Measurements from ENCODE around the gene RNF213.

RNF213 gene

DNA sequence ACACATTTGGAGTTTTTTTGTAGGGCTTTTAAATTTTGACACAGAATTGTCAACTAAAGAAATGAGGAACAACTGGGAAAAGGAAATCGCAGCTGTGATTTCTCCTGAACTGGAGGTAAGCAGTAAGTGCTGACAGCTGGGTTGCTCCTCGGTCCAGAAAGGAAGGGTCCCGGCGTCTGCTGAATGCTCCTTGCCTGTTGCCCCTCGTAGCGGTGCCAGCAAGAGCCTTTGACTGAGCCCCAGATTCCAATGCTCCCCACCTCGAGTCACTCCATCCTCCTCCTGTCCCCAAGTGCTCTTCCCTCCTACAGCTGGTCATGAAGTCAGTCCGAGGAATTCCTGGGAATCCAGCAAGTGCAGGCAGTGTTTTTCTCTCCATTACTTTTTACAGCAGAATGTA lies 122.3 kb downstream of the RNF213 start:
- DNase-seq, result no peak
- peaks cover 100% of the 10 kb centered on the region for H3K36me3 Mint-ChIP-seq (ENCODE audit: low read depth)
- H3K9me3 Mint-ChIP-seq, result no peaks in the 10 kb centered on the region
- no peaks in the 10 kb centered on the region for H3K4me1 Mint-ChIP-seq (ENCODE audit: low read depth)
- no peaks in the 10 kb centered on the region for H3K27me3 Mint-ChIP-seq
- no peak overlapping the region for H3K4me3 Mint-ChIP-seq
- peak overlapping the region; percentile 77 for H3K27ac Mint-ChIP-seq

DNA sequence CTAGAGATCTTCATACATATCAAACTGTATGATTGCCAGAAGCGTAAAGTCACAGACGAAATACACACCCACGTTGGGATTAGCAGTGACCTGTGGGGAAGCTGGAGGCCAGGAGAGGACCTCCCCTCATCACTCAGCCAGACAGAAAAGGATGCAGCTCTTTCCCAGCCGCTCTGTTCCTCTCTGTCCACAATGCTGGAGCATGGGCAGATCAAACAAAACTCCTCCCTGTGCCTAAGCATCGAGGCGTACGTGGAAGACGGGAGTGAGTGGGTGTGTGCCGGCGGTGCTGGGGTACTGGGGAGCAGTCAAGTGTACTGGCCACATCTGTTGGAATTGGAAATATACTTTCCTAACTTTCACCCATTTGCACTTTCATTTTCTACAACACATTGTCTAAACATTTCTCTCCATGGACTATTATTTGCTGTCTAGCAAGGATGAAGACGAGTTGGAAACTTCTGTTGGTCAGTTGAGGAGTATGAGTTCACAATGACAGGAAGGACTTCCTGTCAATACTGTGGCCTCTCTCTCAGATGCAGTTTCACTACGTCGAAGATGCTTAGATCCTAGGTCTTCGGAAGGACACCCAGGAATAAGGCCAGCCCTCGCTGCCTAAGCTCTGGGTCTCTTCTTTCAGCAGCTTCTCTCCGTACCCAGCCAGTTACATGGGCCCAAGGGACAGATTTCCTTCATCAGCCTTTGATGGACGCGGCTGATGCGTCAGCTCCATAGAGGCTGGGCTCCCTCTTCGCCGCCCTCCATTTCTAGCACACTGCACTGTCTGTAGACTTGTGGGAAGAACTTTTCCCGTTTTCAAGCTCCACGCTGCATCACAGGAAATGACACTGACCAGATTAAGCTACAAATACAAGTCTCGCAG lies 123.7 kb downstream of the RNF213 start:
- Mint-ChIP-seq H3K36me3 (ENCODE audit: low read depth) (peaks cover 100% of the 10 kb centered on the region), H3K9me3 (no peaks in the 10 kb centered on the region), H3K27ac (peak overlapping the region; percentile 77), H3K4me3 (no peak overlapping the region), H3K27me3 (no peaks in the 10 kb centered on the region), H3K4me1 (ENCODE audit: low read depth) (no peaks in the 10 kb centered on the region)
- DNase-seq, result no peak

DNA sequence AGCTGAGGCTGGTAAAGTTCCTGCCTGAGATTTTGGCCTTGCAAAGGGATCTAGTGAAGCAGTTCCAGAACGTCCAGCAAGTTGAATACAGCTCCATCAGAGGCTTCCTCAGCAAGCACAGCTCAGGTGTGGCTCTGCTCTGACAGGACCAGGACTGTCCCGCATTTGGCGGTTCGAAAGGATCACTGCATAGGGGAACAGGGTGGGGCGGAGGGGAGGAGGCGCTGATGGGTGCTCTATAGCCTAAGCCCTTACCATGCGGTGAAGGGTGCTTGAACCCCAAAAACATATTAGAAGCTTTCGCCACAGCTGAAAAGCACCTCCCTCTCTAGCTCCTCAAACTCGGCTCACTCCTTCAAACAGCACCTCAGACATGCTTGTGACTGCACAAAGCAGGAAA lies 124.4 kb downstream of the RNF213 start:
- Mint-ChIP-seq H3K27ac (peak overlapping the region; percentile 73), H3K4me3 (no peak overlapping the region), H3K27me3 (no peaks in the 10 kb centered on the region), H3K4me1 (ENCODE audit: low read depth) (no peaks in the 10 kb centered on the region), H3K9me3 (no peaks in the 10 kb centered on the region), H3K36me3 (ENCODE audit: low read depth) (peaks cover 100% of the 10 kb centered on the region)
- DNase-seq, result no peak

DNA sequence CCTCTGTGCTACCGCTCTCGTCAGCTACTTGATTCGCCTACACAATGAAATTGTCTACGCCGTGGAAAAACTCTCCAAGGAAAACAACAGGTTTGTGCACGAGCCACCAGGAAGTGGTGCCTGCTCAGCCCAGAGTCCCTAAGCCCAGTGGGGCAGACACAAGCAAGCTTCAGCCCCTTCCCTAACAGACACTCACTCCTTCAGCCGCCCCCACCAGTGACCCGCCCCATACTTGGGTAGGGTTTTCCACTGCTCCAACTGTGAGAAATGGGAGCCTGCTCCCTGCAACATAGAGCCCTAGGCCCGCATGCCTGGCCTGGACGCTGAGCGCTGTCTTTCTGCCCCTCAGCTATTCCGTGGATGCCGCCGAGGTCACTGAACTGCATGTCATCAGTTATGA lies 125.7 kb downstream of the RNF213 start:
- Mint-ChIP-seq H3K4me1 (ENCODE audit: low read depth) (no peaks in the 10 kb centered on the region), H3K27ac (peak overlapping the region; percentile 73), H3K27me3 (no peaks in the 10 kb centered on the region), H3K9me3 (no peaks in the 10 kb centered on the region), H3K36me3 (ENCODE audit: low read depth) (peaks cover 100% of the 10 kb centered on the region), H3K4me3 (no peak overlapping the region)
- DNase-seq, result no peak

DNA sequence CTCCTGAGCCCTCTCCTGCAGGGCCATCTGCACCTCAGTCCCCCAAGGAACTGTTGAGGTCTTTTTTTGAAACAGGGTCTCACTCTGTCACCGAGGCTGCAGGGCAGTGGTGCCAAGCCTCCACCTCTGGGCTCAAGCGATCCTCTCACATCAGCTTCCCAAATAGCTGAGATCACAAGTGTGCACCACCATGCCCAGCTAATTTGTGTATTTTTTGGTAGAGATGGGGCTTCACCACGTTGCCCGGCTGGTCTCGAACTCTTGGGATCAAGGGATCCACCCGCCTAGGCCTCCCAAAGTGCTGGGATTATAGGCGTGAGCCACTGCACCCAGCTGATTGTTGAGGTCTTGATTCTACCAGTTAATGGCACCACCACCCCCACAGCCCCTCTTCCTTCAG lies 126.4 kb downstream of the RNF213 start:
- peaks cover 100% of the 10 kb centered on the region for H3K36me3 Mint-ChIP-seq (ENCODE audit: low read depth)
- H3K27me3 Mint-ChIP-seq, result no peaks in the 10 kb centered on the region
- H3K9me3 Mint-ChIP-seq, result no peaks in the 10 kb centered on the region
- no peak for DNase-seq
- peak overlapping the region; percentile 69 for H3K27ac Mint-ChIP-seq
- H3K4me1 Mint-ChIP-seq (ENCODE audit: low read depth), result no peaks in the 10 kb centered on the region
- H3K4me3 Mint-ChIP-seq, result no peak overlapping the region

DNA sequence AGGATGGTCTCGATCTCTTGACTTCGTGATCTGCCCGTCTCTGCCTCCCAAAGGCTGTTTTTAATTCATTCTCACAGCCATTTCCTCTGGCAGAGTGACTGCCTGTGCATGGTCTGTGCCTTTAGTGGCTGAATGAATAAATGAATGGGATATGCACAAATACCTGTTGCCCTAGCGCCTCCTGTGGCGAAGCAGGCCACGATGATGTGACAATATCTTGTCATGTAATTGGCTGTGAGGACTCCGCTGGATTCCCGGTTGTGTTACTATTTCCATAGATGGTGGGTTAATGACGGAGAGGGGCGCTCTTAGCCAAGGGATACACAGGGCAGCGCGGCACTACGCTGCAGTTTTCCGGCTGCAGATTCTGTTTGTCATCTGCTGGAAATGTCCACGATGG lies 127.5 kb downstream of the RNF213 start:
- Mint-ChIP-seq H3K27me3 (no peaks in the 10 kb centered on the region), H3K27ac (no peak overlapping the region), H3K4me3 (no peak overlapping the region), H3K36me3 (ENCODE audit: low read depth) (peaks cover 100% of the 10 kb centered on the region), H3K9me3 (no peaks in the 10 kb centered on the region), H3K4me1 (ENCODE audit: low read depth) (no peaks in the 10 kb centered on the region)
- DNase-seq, result no peak

DNA sequence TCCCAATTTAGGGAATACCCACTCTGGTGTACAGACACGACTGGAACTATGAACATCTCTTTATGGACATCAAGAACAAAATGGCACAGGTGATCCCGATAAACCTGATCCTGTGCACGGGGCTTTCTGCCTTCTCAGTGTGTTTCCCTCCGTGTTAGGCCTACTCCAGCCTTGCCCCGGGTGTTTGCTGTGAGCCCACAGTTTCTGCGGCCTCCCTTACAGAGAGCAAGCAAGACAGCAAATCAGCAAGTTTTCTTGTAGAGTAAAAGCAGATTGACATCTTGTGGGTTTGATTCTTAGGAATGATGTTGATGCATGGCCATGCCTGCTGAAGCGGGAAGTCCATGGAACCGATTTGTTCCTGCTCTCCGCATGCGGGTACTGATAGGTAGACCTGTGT lies 127.9 kb downstream of the RNF213 start:
- Mint-ChIP-seq H3K36me3 (ENCODE audit: low read depth) (peaks cover 100% of the 10 kb centered on the region), H3K27ac (peak overlapping the region; percentile 5), H3K27me3 (no peaks in the 10 kb centered on the region), H3K4me3 (no peak overlapping the region), H3K4me1 (ENCODE audit: low read depth) (no peaks in the 10 kb centered on the region), H3K9me3 (no peaks in the 10 kb centered on the region)
- no peak for DNase-seq

DNA sequence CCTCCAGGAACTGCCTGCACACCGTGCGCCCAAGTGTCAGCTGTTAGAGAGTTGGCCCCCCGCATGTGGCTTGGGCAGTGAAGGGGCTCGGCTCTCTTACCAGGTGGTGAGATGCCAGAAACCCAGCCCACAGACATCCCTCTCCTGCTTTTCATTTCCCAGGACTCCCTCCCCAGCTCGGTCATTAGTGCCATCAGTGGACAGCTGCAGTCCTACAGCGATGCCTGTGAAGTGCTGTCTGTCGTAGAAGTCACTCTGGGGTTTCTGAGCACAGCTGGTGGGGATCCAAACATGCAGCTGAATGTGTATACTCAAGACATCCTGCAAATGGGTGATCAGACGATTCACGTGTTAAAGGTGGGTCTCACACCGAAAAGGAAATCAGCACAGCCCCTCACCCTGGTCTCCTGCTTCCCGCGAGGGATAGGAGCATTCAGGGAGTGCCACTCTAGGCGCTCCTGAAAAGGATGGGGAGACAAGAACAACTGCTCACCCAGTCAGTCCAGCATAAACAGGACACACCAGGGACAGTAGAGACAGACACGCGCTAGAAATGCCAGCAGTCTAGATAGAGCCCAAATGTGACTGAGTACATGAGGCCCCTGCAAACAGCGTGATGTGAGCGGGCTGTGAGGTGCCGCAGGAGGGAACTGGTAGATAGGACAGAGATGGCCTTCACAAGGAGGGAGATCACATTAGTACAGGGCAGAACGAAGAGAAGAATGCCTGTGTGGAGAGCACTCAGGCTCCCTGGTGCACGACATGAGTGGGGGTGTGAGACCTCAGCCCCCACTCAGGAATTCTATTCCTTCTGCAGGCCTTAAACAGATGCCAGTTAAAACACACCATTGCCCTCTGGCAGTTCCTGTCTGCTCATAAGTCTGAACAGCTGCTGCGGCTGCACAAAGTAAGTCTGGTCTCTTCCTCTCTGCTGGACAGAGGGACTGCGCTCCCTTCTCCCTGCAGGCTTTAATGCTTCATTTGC lies 128.7 kb downstream of the RNF213 start:
- H3K9me3 Mint-ChIP-seq, result no peaks in the 10 kb centered on the region
- peaks cover 100% of the 10 kb centered on the region for H3K36me3 Mint-ChIP-seq (ENCODE audit: low read depth)
- no peaks in the 10 kb centered on the region for H3K4me1 Mint-ChIP-seq (ENCODE audit: low read depth)
- H3K27ac Mint-ChIP-seq, result peak overlapping the region; percentile 37
- no peak overlapping the region for H3K4me3 Mint-ChIP-seq
- DNase-seq, result no peak
- no peaks in the 10 kb centered on the region for H3K27me3 Mint-ChIP-seq

DNA sequence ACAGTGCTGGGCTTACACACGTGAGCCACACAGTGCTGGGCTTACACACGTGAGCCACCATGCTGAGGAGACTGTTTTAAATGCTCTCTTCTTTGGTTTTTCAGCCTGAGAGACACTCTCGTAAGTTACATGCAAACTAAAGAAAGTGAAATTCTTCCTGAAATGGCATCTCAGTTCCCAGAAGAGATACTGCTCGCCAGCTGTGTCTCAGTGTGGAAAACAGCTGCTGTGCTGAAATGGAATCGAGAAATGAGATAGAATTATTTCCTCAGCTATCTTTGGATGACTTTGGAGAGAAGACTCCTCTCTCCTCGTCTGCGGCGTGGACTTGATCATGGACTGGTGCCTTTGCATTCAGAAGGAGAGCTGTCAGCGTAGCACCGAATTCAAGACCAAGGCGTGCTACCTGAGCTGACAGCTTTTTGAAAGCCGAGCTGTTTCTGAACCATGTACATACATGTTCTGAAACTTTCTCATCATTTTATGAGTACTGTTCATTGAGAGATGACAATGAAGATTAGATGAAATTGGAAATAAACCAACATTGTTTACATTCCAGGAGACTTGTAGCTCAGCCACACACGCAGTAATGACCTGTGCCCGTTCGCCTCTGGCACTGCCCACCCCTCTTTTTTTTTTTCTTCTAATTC lies 132.7 kb downstream of the RNF213 start:
- Mint-ChIP-seq H3K27ac (peak overlapping the region; percentile 44), H3K9me3 (no peaks in the 10 kb centered on the region), H3K4me3 (no peak overlapping the region), H3K36me3 (ENCODE audit: low read depth) (peaks cover 81% of the 10 kb centered on the region), H3K4me1 (ENCODE audit: low read depth) (peaks cover 1% of the 10 kb centered on the region), H3K27me3 (no peaks in the 10 kb centered on the region)
- no peak for DNase-seq

DNA sequence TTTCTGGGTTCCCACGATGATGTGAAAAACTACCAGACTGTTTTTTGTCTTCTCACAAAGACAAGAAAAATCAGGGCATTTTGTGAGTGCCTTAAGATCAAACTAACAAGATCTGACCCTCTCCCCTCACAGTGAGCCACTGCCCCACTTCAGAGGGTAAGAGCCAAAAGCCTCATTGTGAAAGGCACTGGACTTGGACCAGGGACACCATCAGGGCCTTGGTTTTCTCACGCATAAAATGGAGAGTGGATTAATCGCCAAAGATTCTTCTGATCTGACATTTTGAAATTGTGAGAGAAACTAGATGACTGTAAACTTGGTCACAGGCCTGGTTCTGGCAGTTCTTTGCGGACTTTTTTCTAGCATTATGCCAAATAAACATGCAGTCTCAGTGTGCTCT lies 133.3 kb downstream of the RNF213 start:
- H3K36me3 Mint-ChIP-seq (ENCODE audit: low read depth), result peaks cover 75% of the 10 kb centered on the region
- peaks cover 1% of the 10 kb centered on the region for H3K4me1 Mint-ChIP-seq (ENCODE audit: low read depth)
- DNase-seq, result no peak
- H3K27ac Mint-ChIP-seq, result peak overlapping the region; percentile 71
- H3K27me3 Mint-ChIP-seq, result no peaks in the 10 kb centered on the region
- no peaks in the 10 kb centered on the region for H3K9me3 Mint-ChIP-seq
- H3K4me3 Mint-ChIP-seq, result no peak overlapping the region

DNA sequence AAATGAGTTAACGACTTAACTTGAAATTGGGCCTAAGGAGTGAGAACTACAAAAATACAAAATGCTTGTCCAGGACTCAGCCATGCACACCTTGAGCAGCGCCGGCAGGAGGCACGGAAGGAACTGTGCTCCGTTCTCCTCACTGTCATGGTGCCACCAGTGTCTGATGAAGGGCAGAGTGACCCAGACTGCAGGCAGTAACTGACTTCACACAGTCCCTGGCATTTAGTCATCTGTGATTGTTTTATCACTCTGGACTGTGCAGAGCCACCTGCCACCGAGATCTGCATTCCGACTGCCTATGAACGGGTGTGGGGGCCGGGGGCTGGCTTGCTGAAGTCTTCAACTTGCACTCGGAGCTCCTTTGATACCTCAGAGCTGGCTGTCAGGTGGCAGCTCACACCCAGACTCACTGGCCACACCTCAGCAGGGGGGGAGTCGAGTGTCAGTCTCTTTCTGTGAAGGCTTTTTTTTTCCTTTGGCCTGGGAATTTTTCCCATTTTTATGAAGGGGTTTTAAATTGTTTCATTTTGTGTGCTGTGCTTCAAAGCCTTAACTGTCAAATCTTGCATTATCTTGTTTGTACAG lies 134.1 kb downstream of the RNF213 start:
- no peaks in the 10 kb centered on the region for H3K27me3 Mint-ChIP-seq
- peaks cover 1% of the 10 kb centered on the region for H3K4me1 Mint-ChIP-seq (ENCODE audit: low read depth)
- H3K9me3 Mint-ChIP-seq, result no peaks in the 10 kb centered on the region
- peaks cover 67% of the 10 kb centered on the region for H3K36me3 Mint-ChIP-seq (ENCODE audit: low read depth)
- peak overlapping the region; percentile 71 for H3K27ac Mint-ChIP-seq
- no peak for DNase-seq
- H3K4me3 Mint-ChIP-seq, result no peak overlapping the region

DNA sequence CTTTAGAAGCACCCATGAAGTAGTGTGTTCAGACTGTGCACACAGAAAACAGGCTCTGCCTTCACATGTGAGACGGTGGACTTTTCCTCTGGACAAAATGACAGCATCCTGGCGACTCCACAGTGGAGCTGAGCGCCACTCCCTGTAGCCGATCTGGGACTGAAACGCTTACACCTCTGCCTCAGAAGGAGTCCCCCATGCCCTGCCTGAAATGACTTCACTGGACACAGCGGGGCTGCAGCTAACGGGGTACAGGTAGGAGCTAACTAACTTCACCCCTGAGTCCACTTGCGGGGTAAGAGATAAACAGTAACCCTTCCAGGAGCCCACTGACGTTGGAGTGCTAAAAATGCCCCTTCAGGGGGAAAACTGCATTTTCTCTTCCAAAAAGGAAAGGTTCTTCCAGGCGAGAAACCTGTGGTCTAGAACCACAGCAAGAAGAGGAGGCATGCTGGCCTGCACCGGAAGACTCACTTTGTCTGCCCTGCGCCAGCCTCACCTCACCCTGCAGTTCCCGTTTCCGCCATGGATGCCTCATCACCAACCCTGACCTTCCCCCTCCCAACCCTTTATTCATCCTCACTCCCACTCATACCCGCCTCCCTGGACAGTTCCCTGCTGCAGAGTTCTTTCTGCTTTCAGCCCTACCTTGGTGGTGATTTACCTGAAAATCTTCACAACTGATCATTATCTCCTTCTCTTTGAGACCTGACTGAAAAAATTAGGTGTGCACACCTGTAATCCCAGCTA lies 134.9 kb downstream of the RNF213 start:
- peaks cover 1% of the 10 kb centered on the region for H3K4me1 Mint-ChIP-seq (ENCODE audit: low read depth)
- no peak for DNase-seq
- no peaks in the 10 kb centered on the region for H3K27me3 Mint-ChIP-seq
- H3K9me3 Mint-ChIP-seq, result no peaks in the 10 kb centered on the region
- H3K36me3 Mint-ChIP-seq (ENCODE audit: low read depth), result peaks cover 59% of the 10 kb centered on the region
- peak overlapping the region; percentile 55 for H3K27ac Mint-ChIP-seq
- no peak overlapping the region for H3K4me3 Mint-ChIP-seq

DNA sequence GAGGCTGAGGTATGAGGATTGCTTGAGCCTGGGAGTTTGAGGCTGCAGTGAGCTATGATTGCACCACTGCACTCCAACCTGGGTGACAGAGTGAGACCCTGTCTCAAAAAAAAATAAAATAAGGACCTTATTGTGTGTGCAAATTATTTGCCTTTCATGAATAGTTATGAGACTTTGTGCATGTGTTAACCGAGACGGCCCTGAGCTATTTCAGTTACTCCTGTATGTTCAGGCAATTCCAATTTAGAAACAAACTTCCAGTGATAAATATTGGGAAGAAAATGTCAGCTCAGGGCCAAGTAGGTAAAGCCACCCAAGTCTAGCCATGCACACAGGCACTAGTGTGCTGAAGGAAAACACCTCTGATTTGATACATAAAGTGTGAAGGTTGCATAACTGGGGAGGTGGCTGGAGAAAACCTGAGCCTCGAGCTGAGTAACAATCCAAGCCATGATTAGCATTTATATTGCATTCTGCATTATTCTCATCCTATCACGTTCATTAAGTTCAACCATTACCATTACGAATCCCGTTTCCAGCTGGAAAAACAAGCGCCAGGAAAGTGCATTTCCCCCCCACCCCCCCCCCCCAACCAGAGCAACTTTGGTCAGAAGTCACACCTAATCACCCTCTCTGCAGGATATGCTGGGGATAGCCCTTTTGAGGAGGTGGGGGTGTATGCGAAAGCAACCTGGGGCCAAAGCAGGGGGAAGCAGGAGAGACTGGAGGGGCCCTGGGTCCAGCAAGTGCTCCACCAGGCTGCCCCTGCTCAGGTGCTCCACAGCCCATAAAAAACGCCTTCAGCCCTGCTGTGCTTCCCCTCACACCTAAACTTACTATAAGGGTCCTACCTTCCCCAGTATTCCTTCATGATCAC lies 135.7 kb downstream of the RNF213 start:
- no peak for DNase-seq
- Mint-ChIP-seq H3K9me3 (no peaks in the 10 kb centered on the region), H3K4me1 (ENCODE audit: low read depth) (peaks cover 1% of the 10 kb centered on the region), H3K4me3 (no peak overlapping the region), H3K27ac (peak overlapping the region; percentile 76), H3K36me3 (ENCODE audit: low read depth) (peaks cover 50% of the 10 kb centered on the region), H3K27me3 (no peaks in the 10 kb centered on the region)
